HG03135 (cell line): ENCODE results near the gene NLRP3.

Experiments
- ATAC-seq: cut with Tn5 transposase; IDR thresholded peaks from one replicate; pipeline ENCODE4 v1.9.1; 2021; ENCODE audit warnings: mild to moderate bottlenecking, moderate library complexity; ENCODE audit not compliant: unreplicated experiment

The NLRP3 gene

DNA sequence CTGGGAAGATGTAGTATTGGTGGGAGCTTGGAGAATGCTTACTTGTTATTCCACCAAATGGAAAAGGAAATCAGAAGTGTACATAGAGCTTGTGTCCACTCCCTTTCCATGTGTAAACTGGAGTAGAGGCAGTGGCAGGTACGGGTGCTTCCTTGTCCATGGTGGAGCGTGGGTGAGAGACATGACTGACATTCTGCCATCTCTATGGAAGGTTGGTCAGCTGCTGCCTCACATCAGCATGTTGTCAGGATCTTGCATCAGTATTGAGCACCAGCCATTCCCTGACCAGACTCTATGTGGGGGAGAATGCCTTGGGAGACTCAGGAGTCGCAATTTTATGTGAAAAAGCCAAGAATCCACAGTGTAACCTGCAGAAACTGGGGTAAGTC is 19.8 kb downstream of the NLRP3 start:
- no peak for ATAC-seq

DNA sequence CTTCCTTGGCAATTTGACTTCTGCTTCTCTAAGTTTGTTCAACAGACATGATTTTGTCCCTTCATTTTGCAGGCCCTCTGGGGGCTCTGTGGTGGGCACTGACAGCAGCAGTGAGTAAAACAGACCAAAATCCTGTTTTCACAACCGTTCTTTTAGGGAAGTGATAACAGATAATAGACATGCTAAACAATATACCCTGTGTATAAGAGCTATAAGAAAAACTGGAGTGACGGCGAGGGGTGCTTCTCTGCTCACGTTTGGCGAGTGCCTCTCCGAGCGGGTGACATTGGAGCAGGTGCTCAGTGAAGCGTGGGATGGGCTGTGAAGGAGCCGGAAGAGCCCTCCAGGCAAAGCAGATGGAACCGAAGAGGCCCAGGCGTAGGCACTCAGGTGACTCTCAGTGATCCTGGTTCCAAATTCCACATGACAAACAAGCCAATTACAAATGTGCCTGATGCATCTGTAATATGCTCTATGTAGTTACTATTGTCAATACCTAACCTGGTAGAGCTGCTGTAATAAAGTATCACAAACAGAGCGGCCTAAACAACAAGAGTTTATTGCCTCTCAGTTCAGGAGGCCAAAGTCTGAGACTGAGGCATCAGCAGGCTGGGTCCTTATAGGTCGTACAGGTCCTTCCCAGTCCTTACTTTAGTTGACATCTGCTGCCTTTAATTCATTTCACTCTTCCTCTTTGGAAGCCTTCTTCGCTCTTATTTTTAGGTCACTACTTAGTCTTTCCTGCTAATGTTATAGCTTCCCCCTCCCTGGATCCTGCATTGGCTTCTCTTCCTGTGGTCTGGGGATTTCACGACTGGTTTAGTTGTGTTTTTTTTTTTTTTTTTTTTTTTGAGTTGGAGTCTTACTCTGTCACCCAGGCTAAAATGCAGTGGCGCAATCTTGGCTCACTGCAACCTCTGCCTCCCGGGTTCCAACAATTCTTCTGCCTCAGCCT is 21.9 kb downstream of the NLRP3 start:
- ATAC-seq: no peak

DNA sequence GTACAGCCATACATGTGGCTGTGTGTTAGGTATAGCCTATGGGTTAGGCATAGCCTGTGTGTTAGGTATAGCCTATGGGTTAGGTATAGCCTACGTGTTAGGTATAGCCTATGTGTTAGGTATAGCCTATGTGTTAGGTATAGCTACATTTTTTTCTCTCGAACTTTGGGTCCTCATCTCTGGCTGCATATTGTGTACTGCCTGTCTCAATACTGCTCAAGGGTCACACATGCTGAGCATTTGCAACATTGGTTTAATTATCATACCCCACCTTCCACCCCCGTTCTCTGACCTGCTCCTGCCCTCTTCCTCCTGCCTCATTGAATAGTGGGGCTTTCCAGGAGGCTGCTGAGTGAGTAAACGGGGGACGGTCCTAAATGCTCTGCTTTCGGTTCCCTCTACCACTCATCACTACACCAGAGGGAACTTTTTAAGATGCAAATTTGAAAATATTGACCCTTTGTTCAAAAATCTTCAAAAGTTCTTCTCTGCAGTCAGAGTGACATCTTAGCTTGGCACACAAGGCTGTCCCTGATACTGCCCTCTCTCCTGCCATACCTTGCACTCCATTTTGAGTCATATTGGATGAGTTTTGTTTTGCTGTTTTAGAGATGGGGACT is 24.1 kb downstream of the NLRP3 start:
- peak; percentile 99 for ATAC-seq

DNA sequence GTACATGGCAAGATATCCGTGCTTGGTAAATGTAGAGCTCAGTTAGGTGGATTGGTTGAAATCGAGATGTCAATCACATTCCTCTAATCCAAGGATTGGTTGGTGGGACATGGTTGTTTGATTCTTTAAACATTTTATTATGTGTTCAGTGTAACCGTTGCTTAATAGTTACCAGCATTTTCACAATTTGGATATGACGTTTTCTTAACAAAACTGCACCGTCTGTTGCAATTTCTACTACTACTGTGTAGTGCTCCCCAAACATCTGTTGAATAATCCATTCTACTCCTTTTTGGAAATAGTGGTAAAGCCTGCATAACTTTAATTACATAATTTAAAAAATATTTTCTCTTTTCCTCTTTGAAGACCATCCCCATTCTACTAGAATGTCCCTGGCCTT is 25.6 kb downstream of the NLRP3 start:
- no peak for ATAC-seq

DNA sequence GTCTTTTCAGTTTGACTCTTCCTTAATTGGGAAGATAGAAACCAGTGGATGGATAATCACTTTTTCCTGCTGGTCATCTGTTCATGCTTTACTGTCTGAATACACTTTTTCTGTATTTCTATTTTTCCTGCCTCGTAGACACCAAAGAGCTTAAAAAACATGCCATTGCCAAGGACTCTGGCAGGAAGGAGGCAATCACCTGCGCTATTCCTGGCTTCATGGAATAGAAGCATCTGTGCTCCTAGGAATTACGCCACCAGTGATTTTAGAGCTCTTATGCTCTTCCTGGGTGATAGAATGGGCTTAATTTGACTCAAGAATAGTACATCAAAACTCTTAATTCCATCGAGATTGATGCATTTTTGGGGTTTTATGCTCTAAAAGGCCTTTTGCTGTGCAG is 26.2 kb downstream of the NLRP3 start:
- no peak for ATAC-seq

DNA sequence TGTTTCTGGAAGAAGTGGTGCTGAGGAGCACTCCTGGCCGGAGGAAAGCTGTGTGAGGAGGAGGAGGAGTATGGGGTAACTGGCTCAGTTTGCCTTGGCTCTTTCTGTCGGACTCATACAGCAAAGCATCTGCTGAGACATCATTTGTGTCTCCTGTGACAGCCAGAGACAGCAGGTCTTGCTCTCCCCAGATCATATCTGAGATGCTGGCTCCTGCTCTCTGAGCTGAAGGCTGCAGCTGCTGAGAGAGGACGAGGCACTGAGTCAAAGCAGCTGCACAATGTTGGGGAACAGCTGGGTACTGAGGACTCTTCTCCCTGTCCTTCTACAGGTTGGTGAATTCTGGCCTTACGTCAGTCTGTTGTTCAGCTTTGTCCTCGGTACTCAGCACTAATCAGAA is 27.7 kb downstream of the NLRP3 start:
- no peak for ATAC-seq

DNA sequence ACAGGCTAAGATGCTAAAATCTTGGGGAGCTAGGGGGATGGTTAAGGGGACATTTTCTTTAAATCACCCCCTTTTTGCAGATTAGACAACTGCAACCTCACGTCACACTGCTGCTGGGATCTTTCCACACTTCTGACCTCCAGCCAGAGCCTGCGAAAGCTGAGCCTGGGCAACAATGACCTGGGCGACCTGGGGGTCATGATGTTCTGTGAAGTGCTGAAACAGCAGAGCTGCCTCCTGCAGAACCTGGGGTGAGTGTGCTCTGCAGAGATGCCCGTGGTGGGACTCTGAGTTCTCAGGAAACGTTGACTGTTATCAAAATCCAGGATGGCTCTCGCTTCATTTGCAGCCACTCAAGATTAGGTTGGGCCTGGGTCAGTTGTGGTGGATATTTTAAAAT is 28.6 kb downstream of the NLRP3 start:
- no peak for ATAC-seq

DNA sequence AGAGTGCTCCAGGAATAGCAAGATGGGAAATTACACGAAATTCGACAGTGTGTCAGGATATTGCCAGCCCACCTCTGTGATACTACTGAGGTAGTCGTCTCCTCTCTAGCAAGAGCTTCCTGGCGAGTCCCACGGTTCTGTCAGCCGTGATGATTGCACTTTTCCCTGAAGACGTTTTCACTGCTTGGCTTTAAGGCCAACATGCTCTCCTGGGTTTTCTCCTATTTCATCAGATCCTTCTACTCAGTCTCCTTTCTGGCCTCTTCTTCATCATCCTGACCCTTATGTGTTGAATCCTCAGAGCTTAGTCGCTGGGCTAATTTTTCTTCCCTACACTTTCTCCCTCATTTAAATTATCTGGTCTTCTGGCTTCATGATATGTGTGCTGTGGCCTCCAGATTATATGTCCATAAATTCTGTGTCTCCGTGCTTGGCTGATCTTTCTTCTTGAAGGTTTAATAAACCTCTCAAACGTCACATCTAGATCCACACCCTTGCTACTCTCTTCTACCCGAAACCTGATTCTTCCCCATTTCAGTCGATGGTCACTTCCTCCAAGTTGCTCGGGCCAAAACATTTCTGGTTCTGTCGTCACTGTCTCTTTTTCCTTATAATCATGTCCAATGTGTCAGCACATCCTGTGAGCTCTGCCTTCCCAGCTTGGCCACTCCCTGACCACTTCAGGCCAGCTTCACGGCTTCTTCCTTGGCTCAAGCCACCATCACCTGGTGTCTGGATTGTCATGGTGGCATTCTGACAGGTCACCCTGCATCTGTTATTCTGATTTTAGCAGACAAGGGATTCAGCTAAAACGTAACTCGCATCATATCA is 29.8 kb downstream of the NLRP3 start:
- ATAC-seq: no peak

DNA sequence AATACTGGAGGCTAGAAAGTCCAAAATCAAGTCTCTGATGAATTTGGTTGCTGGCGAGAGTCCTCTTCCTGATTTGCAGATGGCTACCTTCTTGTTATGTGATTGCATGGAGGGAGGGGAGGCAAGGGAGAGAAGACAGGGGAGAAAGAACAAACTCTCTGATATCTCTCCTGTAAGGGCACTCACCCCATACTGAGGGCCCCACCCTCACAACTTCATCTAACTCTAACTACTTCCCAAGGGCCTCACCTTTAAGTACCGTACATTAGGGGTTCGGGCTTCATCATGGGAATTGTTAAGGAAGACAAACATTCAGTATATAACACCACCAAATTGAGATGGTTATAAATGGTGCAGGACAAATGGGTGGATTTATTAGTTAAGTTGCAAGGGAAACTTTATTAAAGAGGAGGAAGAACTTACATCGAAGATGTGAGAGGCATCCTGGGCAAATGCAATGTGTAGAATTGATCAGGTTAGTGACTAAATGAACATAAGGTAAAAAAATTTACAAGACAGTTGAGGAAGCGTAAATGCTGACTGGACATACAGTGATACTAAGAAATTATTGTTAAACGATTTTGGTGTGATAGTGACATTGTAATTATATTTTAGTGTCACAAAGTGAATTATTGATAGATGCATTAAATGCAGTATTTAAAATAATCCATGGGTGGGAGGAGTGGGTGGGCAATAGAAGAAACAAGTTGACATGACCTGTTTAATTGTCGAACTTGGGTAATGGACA is 31.4 kb downstream of the NLRP3 start:
- ATAC-seq: no peak

DNA sequence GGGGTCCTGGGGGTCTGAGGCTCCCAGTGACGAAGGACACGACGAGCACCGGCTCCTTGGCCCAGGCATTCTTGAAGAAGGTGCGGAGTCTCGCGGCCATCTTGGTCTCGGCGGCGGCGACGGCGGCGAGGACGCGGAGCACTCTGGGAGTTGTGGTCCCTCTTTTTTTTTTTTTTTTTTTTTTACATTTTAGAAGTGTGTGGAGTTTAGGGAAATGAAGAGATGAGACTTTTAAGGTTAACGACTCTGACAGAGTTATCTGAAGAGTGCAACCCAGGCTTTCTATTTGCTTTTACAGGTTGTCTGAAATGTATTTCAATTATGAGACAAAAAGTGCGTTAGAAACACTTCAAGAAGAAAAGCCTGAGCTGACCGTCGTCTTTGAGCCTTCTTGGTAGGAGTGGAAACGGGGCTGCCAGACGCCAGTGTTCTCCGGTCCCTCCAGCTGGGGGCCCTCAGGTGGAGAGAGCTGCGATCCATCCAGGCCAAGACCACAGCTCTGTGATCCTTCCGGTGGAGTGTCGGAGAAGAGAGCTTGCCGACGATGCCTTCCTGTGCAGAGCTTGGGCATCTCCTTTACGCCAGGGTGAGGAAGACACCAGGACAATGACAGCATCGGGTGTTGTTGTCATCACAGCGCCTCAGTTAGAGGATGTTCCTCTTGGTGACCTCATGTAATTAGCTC is 32.3 kb downstream of the NLRP3 start:
- no peak for ATAC-seq

DNA sequence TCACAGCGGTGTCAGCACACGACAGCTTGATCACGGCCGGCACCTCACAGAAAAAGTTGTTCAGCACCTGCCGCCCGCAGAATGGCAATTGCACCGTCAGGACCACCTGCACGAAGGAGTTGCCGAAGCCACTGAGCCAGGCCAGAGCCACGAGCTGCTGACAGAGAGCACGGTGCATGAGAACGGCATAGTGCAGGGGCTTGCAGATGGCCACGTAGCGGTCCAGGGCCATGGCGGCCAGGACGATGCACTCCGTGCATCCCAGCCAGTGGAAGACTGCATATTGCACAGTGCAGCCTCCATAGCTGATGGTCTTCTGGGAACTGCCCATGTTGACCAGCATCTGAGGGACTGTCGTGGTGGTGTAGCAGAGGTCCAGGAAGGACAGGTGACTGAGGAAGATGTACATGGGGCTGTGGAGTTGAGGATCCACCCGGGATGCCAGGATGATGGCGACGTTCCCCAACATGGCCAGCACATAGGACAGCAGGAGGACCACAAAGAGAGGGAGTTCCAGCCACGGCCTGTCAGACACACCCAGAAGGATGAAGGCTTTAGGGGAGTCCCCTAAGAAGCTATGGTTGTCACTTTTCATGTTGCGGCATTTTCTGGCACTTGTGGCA is 35.5 kb downstream of the NLRP3 start:
- no peak for ATAC-seq

DNA sequence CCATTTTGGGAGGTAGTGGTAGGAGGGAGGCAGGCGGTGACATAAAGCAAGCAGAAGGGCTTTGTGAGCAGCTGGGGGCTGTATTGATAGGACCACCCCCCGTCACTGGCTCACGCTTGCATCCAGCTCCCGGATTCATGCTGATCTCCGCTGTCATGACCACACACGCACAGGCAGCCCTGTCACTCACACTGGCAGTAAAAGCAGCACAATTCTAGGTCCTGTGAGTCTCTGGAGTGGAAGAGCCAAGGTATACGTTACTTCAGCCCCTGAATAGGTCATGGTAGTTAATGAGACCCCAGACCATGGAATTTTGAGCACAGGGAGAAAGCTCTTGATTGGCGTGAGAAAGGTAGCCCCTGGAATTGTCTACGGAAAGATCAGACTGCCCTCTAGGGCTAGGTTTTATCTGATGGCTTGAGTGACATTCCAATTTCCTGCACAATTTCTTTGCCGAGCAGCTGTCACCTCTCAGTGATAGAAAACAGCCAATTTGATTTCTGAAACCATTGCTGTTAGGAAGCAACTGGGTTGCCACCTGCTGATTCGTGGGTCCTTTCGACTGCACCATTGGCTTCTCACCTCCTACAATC is 36.6 kb downstream of the NLRP3 start:
- no peak for ATAC-seq

DNA sequence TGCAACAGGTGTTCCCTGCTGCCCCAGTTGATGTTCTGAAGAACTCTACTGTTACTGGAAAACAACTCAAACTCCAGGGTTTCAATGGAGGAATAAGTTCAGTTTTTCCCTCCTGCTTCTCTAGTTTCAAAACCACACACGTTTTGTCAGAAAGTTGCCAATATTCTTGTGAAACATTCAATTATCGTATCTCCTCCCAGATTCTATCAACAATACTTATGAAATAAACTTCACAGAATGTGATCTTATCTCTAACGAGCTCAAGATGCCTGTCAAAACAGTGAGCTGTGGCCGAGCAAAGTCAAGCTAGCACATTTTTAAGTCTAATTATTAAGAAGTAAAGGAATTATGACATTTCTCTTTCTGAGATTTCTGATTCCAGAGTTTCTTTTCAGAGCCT is 37.3 kb downstream of the NLRP3 start:
- no peak for ATAC-seq

DNA sequence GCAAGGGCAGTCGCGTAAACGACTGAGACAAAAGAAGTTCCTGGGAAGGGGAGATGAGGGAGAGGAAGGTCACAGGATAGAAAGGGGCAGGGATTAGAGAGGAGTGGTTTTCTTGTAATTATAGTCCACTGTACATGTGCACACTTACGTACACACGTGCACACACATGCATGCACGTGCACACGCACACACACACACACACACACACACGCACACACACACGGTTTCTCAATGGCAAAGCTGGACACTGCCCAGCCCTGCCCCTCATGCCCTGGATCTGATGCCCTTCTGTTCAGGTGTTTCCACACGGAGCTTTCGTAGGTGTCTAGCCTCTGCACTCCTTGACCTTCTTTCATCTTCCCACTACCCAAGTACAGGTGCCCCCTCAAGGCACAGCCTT is 38.0 kb downstream of the NLRP3 start:
- ATAC-seq: no peak

DNA sequence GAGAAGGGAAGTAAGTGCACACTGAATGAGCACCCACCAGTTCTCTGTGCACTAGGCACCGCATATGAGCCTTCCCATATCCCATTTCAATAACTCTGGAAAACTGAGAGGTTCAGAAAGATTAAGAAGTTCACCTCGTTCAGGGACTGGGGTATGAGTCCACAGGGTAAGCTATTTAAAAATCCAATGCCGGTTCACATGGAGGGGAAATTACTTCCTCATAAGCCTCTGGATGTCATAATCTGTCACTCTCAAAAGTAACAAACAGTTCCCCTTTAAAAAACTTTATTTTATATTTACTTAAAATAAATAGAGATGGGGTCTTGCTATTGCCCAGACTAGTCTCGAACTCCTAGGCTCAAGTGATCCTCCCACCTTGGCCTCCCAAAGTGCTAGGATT is 40.0 kb downstream of the NLRP3 start:
- no peak for ATAC-seq

DNA sequence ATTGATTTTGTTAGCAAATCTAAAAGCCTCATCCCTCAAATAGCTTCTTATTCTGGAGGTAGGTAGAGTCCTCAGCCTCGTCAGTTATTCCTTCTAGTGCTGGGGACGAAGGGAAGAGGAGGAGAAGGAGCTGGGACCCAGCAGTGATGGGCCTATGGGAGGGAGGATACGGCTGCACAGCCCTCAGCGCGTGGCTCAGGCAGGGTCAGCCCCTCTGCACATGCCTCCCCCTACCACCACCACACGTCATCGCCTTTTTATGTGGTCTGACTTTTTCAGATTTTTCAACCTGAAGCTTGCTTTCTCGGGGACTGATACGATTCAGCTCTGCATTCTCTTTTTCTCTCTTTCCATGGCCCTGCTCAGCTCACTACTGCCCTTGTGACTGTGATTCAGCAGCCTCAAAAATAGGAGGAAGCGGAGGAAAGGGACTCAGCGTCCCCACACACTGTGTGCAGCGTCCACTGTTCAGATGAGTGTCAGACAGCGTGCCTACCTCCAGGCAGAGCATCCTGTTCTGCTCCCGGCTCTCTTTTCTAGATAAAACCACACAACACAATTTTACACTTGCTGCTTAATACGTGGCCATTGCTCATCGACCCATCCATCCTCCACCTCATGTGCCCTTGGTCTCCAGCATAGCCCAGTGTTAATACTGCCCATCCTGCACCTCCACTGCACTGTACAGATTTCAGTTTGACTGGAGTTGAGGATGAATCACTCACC is 41.1 kb downstream of the NLRP3 start:
- ATAC-seq: no peak

DNA sequence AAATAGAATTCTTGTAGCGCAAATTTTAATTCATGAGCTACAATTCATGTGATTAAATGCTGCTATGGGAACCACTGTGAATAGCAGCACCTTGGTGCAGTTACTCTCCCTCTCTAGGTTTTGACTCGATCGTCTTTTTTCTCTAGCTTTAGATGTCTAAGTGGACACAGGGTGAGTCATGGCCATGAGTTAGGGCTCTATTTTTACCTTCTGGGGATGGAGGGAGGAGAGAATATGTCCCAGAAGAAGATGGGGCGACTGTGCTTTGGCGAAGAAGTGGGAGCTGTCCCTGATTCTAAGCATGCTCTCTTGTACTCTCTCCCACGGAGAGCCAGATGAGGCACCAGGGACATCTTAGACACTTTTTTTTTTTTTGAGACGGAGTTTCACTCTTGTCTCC is 43.5 kb downstream of the NLRP3 start:
- ATAC-seq: no peak

DNA sequence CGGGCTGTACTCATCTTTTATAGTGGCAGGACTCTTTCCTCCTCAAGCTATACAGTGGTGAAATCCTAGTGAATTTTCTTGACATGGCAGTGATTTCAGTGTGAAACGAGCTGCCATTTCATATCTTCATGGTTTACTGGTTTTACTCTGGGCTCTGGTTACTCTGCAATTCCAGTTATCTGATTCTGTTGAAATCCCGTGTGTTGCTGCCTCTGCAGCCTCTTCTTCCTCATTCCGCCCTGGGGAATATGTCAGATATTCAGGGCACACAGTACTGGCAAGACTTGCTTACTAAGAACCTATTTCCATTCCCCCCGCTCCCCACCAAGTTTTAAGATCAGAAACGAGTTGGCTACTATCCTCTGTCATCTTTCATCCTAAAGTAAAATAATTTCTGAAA is 49.8 kb downstream of the NLRP3 start:
- no peak for ATAC-seq

DNA sequence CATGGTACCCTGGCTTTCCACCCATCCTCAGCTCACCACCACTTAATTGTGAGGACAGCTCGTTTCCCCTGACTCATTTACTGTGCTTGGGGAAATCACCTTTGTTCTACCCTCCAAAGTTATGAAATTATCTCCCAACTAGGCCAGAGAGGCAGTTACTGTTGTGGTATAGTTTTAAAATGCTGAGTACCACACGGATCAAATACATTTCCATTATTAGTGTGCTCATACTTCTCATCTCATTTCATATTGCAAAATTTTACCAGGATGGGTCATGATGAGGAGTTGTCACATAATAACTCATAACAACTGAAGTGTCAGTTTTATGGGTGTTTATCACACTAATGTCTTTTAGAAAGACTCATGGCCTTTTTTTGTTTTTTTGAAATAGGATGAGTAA is 51.2 kb downstream of the NLRP3 start:
- ATAC-seq: no peak
